Immature natural killer cell (primary cell): Measurements from ENCODE around the gene GSTM5. TPM values are rescaled to one million over a fixed set of nuclear protein-coding genes. Genes with fewer than 3 reads are reported as not detected.

Experiments used
- DNase-seq, 3 donors: peaks; one replicate each; pipeline ENCODE4 v3.0.0; 2022; ENCODE audit warnings: mixed read lengths in 1 of 3
- H3K27ac Mint-ChIP-seq, 6 donors: one replicate each; pipeline ENCODE4 v1.8.0; 2020; ENCODE audit warnings: mixed read lengths in 6 of 6, mild to moderate bottlenecking in 5 of 6, inconsistent platforms in 4 of 6, moderate library complexity in 3 of 6
- H3K27me3 Mint-ChIP-seq, 3 donors: one replicate each; pipeline ENCODE4 v1.8.0; 2020 to 2021; ENCODE audit warnings: low read depth in 3 of 3, mild to moderate bottlenecking in 3 of 3, mixed read lengths in 3 of 3, moderate library complexity in 3 of 3, inconsistent platforms in 1 of 3
- H3K36me3 Mint-ChIP-seq, 3 donors: one replicate each; pipeline ENCODE4 v1.8.0; 2020; ENCODE audit warnings: mixed read lengths in 3 of 3, inconsistent platforms in 2 of 3, mild to moderate bottlenecking in 2 of 3
- H3K4me1 Mint-ChIP-seq, 2 donors: one replicate each; pipeline ENCODE4 v1.8.0; 2020; ENCODE audit warnings: inconsistent platforms in 2 of 2, mild to moderate bottlenecking in 2 of 2, mixed read lengths in 2 of 2, moderate library complexity in 1 of 2
- H3K4me3 Mint-ChIP-seq, 5 donors: one replicate each; pipeline ENCODE4 v1.8.0; 2020; ENCODE audit warnings: mild to moderate bottlenecking in 5 of 5, mixed read lengths in 5 of 5, inconsistent platforms in 3 of 5, moderate library complexity in 3 of 5
- H3K9me3 Mint-ChIP-seq, 6 donors: one replicate each; pipeline ENCODE4 v1.8.0; 2020; ENCODE audit warnings: mild to moderate bottlenecking in 6 of 6, mixed read lengths in 6 of 6, inconsistent platforms in 4 of 6, moderate library complexity in 3 of 6
- polyA plus RNA-seq, 3 donors: library from polyadenylated mRNA; unstranded; fragments of 300-500 nt; fragmentation: Illumina TruSeq; gene quantifications; one replicate each; pipeline ENCODE4 v1.2.3, GENCODE V29; 2021

The GSTM5 gene
- polyA plus RNA-seq, 3 donors from 2014 or later, result 0.23 TPM; not detected in 2

GRCh38 chr1:109712321-109712864, 342 bp downstream of the GSTM5 start:
- peaks cover 10 to 22% (median 15%) of the 10 kb centered on the region in 6 donors for H3K9me3 Mint-ChIP-seq
- no peak overlapping the region for H3K27ac Mint-ChIP-seq
- H3K27me3 Mint-ChIP-seq, result peaks cover 2 to 5% (median 4%) of the 10 kb centered on the region in 3 donors
- H3K4me3 Mint-ChIP-seq, result no peak overlapping the region
- DNase-seq, result no peak
- H3K36me3 Mint-ChIP-seq, result peaks cover 12 to 19% (median 15%) of the 10 kb centered on the region in 3 donors
- no peaks in the 10 kb centered on the region for H3K4me1 Mint-ChIP-seq

GRCh38 chr1:109713636-109714035, 1.6 kb downstream of the GSTM5 start:
- Mint-ChIP-seq H3K27ac (no peak overlapping the region), H3K9me3 (peaks cover 9 to 12% (median 10%) of the 10 kb centered on the region in 6 donors), H3K4me1 (no peaks in the 10 kb centered on the region), H3K27me3 (peaks cover 2 to 6% (median 3%) of the 10 kb centered on the region in 3 donors), H3K36me3 (peaks cover 8 to 10% (median 9%) of the 10 kb centered on the region in 3 donors), H3K4me3 (no peak overlapping the region)
- DNase-seq, result no peak

- Mint-ChIP-seq H3K9me3 (peaks cover 0 to 4% (median 0%) of the 10 kb centered on the region in 6 donors), H3K27me3 (peaks cover 2 to 4% (median 3%) of the 10 kb centered on the region in 3 donors), H3K4me1 (no peaks in the 10 kb centered on the region), H3K4me3 (no peak overlapping the region), H3K27ac (no peak overlapping the region), H3K36me3 (no peaks in the 10 kb centered on the region)
- DNase-seq, result no peak
Measured at GRCh38 chr1:109714661-109715372, 2.8 kb downstream of the GSTM5 start.

GRCh38 chr1:109716121-109716520, 4.1 kb downstream of the GSTM5 start:
- Mint-ChIP-seq H3K9me3 (no peaks in the 10 kb centered on the region), H3K36me3 (no peaks in the 10 kb centered on the region), H3K27ac (no peak overlapping the region), H3K4me1 (no peaks in the 10 kb centered on the region), H3K27me3 (peaks cover 2 to 4% (median 3%) of the 10 kb centered on the region in 3 donors), H3K4me3 (no peak overlapping the region)
- DNase-seq, result no peak

GRCh38 chr1:109716570-109717090, 4.6 kb downstream of the GSTM5 start:
- H3K9me3 Mint-ChIP-seq, result no peaks in the 10 kb centered on the region
- H3K36me3 Mint-ChIP-seq, result no peaks in the 10 kb centered on the region
- DNase-seq, result no peak
- H3K4me3 Mint-ChIP-seq, result no peak overlapping the region
- H3K27me3 Mint-ChIP-seq, result peaks cover 2 to 4% (median 2%) of the 10 kb centered on the region in 3 donors
- H3K27ac Mint-ChIP-seq, result no peak overlapping the region
- no peaks in the 10 kb centered on the region for H3K4me1 Mint-ChIP-seq

- no peaks in the 10 kb centered on the region for H3K4me1 Mint-ChIP-seq
- no peaks in the 10 kb centered on the region for H3K36me3 Mint-ChIP-seq
- H3K9me3 Mint-ChIP-seq, result no peaks in the 10 kb centered on the region
- peaks cover 0 to 4% (median 2%) of the 10 kb centered on the region in 3 donors for H3K27me3 Mint-ChIP-seq
- H3K27ac Mint-ChIP-seq, result peak overlapping the region in 1 of 6 donors; percentile 52
- no peak for DNase-seq
- H3K4me3 Mint-ChIP-seq, result no peak overlapping the region
Measured at GRCh38 chr1:109717729-109718128, 5.7 kb downstream of the GSTM5 start.

GRCh38 chr1:109718495-109718894, 6.4 kb downstream of the GSTM5 start:
- peaks cover 0 to 3% (median 2%) of the 10 kb centered on the region in 3 donors for H3K27me3 Mint-ChIP-seq
- H3K9me3 Mint-ChIP-seq, result no peaks in the 10 kb centered on the region
- no peak overlapping the region for H3K27ac Mint-ChIP-seq
- no peak for DNase-seq
- no peak overlapping the region for H3K4me3 Mint-ChIP-seq
- H3K4me1 Mint-ChIP-seq, result no peaks in the 10 kb centered on the region
- no peaks in the 10 kb centered on the region for H3K36me3 Mint-ChIP-seq

- Mint-ChIP-seq H3K4me3 (no peak overlapping the region), H3K4me1 (no peaks in the 10 kb centered on the region), H3K36me3 (no peaks in the 10 kb centered on the region), H3K27me3 (peaks cover 0 to 2% (median 2%) of the 10 kb centered on the region in 3 donors), H3K27ac (no peak overlapping the region), H3K9me3 (no peaks in the 10 kb centered on the region)
- no peak for DNase-seq
Measured at GRCh38 chr1:109719337-109719837, 7.3 kb downstream of the GSTM5 start.

- Mint-ChIP-seq H3K27me3 (peaks cover 2% of the 10 kb centered on the region in 3 donors), H3K4me1 (no peaks in the 10 kb centered on the region), H3K4me3 (no peak overlapping the region), H3K9me3 (no peaks in the 10 kb centered on the region), H3K27ac (no peak overlapping the region), H3K36me3 (no peaks in the 10 kb centered on the region)
- no peak for DNase-seq
Measured at GRCh38 chr1:109721042-109721441, 9.0 kb downstream of the GSTM5 start.

GRCh38 chr1:109721971-109722370, 9.9 kb downstream of the GSTM5 start:
- H3K27me3 Mint-ChIP-seq, result peaks cover 2% of the 10 kb centered on the region in 3 donors
- H3K4me3 Mint-ChIP-seq, result no peak overlapping the region
- DNase-seq, result no peak
- H3K27ac Mint-ChIP-seq, result no peak overlapping the region
- H3K9me3 Mint-ChIP-seq, result no peaks in the 10 kb centered on the region
- no peaks in the 10 kb centered on the region for H3K4me1 Mint-ChIP-seq
- H3K36me3 Mint-ChIP-seq, result no peaks in the 10 kb centered on the region

- H3K9me3 Mint-ChIP-seq, result no peaks in the 10 kb centered on the region
- H3K27ac Mint-ChIP-seq, result no peak overlapping the region
- H3K4me3 Mint-ChIP-seq, result no peak overlapping the region
Measured at GRCh38 chr1:109722908-109723691, 11.0 kb downstream of the GSTM5 start.

GRCh38 chr1:109724933-109725332, 12.9 kb downstream of the GSTM5 start:
- Mint-ChIP-seq H3K27ac (no peak overlapping the region), H3K27me3 (peaks cover 0 to 5% (median 3%) of the 10 kb centered on the region in 3 donors), H3K4me3 (no peak overlapping the region), H3K4me1 (no peaks in the 10 kb centered on the region), H3K9me3 (no peaks in the 10 kb centered on the region), H3K36me3 (no peaks in the 10 kb centered on the region)
- DNase-seq, result no peak

More at GRCh38 chr1:109722908-109723691, 11.0 kb downstream of the GSTM5 start:
- no peaks in the 10 kb centered on the region for H3K36me3 Mint-ChIP-seq
- no peaks in the 10 kb centered on the region for H3K4me1 Mint-ChIP-seq
- no peak for DNase-seq
- peaks cover 0 to 5% (median 2%) of the 10 kb centered on the region in 3 donors for H3K27me3 Mint-ChIP-seq

- no peaks in the 10 kb centered on the region for H3K4me1 Mint-ChIP-seq
- H3K27ac Mint-ChIP-seq, result no peak overlapping the region
- no peaks in the 10 kb centered on the region for H3K36me3 Mint-ChIP-seq
- no peak for DNase-seq
- no peaks in the 10 kb centered on the region for H3K9me3 Mint-ChIP-seq
- peaks cover 0 to 5% (median 3%) of the 10 kb centered on the region in 3 donors for H3K27me3 Mint-ChIP-seq
- no peak overlapping the region for H3K4me3 Mint-ChIP-seq
Measured at GRCh38 chr1:109725510-109725909, 13.5 kb downstream of the GSTM5 start.

- H3K4me3 Mint-ChIP-seq, result no peak overlapping the region
- no peaks in the 10 kb centered on the region for H3K9me3 Mint-ChIP-seq
- H3K27ac Mint-ChIP-seq, result no peak overlapping the region
- no peak for DNase-seq
- H3K36me3 Mint-ChIP-seq, result no peaks in the 10 kb centered on the region
- peaks cover 0 to 5% (median 3%) of the 10 kb centered on the region in 3 donors for H3K27me3 Mint-ChIP-seq
- no peaks in the 10 kb centered on the region for H3K4me1 Mint-ChIP-seq
Measured at GRCh38 chr1:109726007-109726406, 14.0 kb downstream of the GSTM5 start.
